GM21526 (cell line): ENCODE data around the gene ZFP1.

Source experiments
- ATAC-seq: cut with Tn5 transposase; IDR thresholded peaks from one replicate; pipeline ENCODE4 v1.9.1; 2021; ENCODE audit warnings: moderate library complexity; ENCODE audit not compliant: unreplicated experiment, low FRiP score

Gene ZFP1

DNA sequence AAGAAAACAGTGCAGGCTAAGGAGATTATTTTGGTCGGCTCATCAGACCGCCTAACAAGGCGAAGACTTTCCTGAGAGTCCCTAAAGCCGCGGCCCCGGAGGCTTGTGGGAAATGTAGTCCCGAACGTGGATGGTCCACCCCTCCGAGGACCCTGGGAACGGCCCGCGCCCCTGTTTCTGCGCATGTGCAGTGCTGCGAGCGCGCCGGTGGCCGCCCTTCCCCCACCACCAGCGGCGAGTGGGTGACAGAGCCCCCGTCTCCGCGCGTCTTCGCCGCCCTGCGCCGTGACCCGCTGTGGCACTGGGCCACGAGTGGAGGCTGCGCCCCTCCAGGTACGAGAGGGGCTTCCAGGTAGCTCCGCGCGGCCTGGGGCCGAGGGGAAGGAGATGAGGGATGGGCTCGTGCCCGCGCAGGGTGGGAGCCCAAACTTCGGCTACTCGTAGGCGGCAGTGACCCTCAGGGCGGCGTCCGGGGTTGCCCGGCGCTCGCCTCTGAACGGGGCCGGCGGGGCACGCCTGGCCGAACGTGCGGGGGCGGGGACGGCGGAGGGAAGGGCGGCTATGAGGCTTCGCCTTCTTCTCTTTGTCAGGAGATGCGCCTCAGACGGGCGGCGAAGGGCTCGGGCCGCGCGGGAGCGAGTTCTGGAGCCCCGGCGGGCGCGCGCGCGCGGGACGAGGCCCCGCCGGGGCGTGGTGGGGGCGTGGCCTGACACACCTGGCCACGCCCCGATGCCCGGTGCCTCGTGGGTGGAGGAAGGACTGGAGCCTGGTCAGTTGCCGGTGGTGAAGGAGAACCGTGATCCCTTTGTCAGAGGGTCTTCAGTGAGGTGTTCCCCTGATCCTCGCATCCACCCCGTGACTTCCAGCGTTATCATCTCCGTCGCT, at the start of gene ZFP1:
ZFP1 (plus strand) TSS at position 214 of the 885 bp plus-strand sequence. CDS start 4,428 bp downstream, outside the sequence.
- peak; percentile 87 for ATAC-seq

DNA sequence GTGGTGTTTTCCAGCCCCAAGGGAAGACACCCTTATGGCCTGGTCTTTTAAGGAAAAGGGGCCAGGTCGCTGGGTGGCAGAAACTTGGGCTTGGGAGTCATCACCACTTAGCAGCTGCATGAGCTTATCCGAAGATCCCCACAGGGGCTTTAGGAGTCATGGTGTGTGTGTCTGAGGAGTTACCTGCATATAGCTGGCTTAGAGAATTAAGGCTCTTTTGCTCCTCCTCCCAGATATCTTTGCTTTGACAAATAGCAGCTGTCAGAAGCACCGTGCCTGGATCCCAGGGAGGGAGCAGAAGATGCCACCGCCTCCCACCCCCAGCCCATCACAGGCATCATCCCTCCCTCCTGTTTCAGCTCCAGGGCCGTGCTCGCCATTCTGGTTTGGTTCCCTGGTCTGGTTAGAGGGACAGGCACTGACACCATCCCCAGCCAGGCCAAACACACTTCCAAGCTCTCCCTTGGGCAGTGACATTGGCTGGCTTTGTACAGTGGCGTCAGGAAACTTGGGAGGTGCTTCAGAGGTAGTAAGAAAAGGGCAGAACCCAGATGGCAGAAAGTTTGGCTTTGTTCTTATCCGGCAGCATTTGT, 49.2 kb upstream of the ZFP1 start:
- no peak for ATAC-seq

DNA sequence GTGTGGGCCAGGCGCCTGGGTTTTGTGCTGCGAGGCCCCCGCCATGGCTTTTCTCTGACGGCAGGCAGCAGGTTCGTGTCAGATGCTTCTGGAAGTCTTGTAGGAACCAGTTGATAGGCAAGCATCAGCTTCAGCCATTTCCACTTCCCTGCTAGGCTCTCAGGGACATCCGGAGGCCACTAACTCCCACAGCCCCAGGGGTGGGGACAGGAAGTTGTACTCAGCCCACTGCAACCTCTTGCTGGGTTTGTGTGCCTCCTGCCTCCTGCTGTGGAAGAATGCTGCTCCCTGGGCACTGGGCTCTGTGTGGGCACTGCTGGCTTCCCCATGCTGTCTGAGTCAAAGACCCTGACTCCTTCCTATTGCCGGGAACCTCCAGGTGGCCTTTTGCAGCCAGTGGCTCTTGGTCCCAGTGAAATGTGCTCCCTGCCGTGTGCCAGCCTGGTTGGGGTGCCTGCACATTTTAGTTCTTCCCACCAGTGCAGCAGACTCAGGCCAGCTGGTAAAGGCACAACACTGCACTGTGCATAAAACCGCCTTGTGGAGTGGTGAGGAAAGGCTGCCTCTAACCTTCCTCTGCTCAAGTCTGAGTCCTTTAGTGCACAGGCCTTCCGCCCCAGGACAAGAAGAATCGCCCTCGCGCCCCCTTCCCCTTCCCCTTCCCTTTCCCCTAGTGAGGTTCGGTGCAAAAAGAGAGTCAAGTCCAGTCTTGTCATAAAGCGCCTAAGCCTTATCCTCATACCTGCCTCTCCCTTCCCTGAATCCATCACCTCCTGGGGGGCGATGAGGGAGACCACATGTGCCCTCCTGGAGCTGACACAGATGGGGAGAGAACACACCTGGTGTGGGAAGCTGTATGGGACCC, 48.4 kb upstream of the ZFP1 start:
- no peak for ATAC-seq

DNA sequence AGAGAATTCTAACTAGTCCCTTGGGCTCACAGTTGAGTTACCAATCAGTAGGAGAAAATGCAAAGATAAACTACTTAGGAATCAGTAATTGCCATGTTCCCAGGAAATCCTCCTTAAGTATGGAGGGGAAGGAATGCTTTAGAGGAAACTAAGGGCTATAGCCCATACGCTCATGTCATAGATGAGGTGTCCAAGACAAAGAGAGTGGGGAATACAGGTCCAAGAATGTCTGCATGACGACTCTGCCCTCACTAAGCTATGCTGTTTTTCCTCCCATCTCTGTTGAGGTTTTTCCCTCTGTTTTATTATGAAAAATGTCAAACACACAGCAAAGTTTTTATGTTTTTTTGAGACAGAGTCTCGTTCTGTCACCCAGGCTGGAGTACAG, 47.7 kb upstream of the ZFP1 start:
- ATAC-seq = no peak

DNA sequence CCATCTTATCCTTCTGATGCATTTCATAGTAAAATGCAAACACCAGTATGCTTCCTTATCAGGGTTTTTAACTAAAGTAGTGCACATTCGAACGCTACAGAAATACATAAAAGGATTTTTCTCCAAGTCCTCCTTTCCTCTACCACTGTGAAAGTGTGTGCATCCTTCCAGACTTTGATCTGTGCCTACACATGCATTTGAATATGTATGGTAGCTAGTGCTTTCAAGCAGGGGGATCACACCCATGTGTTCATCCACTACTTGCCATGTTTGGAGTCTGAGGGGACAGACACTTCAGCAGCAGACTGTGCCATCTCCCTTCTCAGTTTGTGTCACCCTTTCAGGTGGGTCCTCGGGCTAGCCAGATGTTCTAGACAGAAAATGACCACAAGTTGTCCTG, 46.7 kb upstream of the ZFP1 start:
- no peak for ATAC-seq

DNA sequence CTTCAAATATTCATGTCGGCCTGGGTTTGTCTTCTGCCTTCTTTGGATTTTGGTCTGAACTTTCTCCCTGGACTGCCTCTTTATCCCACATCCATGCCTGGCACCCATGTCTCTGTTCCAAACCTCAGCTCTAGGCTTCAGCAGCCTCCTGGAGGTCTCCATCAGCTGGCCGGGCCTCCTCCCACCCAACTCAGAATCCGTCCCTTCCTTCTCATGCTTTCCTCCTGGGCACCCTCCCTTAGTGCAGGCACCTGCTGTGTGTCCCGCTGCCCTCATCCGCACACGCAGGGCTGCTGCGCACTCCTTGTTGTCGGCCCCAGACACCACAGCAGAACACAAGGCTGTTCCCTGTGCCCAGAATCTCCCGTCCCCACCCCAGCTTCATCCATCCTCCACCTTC, 45.7 kb upstream of the ZFP1 start:
- ATAC-seq = no peak

DNA sequence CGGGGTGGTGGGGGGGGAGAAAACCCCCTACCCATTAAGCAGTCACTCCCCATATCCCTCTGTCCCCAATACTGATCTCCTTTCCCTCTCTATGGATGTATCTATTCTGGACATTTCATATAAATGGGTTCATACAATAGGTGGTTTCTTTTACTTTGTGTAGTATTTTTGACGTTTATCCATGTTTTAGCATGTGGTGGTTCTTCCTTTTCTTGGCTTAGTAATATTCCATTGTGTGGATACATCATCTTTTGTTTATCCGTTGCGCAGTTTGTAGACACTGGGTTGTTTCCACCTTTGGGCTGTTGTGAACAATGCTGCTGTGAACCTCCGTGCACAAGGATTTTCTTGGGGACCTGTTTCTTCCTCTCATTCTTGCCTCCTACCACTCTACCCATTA, 44.3 kb upstream of the ZFP1 start:
- no peak for ATAC-seq

DNA sequence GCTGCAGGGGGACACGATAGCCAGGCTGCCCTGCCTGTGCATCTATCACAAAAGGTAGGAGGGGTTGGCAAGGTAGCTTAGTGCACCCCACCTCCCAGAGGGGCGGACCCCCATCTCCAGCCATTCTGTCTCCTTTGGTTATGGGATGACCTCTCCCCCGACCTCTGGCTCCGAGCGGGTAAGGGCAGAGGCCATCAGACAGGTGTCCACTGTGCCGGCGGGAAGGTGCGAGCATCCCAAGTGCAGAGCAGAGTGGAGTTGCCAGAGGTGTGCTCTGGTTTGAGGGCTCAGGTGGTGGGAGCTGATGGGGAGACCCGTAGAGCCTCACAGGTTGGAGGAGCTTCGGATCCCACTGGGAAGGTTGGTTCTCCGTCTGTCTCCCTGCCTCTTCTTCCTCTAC, 43.5 kb upstream of the ZFP1 start:
- ATAC-seq = no peak

DNA sequence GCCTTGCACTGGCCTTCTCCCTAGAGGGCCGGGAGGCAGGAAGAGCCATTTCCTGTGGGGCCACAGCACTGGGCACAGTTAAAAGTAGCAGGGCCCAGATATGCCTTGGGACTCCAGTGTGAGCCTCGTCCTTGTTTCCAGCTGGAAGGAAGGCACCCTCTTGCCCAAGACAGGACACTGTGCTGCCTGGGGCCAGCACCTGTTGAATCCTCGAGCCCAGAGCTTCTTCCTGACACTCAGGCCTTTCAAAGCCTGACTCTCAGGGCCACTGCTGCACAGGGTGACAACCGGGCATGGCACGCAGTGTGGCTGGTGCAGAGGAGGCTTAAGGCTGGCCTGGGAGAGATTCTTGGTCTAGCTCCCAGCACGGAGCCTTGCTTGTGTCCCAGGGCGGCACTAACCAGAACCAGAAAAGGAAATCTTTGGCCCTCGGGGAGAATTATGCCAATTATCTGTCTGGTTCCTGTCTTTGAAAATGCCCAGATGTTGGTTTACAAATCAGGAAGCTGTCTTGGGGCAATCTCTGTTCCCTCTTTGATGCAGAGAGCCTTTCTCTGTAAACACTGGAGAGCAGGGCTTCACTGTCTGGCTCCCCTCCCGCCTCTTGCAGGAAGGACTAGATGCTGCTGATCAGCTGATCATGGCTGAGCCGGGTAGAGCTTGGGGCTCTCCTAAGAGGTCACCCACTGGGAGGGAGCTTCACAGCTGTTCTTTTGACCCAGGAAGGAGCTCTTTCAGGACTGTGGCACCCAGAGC, 42.8 kb upstream of the ZFP1 start:
- ATAC-seq = no peak

DNA sequence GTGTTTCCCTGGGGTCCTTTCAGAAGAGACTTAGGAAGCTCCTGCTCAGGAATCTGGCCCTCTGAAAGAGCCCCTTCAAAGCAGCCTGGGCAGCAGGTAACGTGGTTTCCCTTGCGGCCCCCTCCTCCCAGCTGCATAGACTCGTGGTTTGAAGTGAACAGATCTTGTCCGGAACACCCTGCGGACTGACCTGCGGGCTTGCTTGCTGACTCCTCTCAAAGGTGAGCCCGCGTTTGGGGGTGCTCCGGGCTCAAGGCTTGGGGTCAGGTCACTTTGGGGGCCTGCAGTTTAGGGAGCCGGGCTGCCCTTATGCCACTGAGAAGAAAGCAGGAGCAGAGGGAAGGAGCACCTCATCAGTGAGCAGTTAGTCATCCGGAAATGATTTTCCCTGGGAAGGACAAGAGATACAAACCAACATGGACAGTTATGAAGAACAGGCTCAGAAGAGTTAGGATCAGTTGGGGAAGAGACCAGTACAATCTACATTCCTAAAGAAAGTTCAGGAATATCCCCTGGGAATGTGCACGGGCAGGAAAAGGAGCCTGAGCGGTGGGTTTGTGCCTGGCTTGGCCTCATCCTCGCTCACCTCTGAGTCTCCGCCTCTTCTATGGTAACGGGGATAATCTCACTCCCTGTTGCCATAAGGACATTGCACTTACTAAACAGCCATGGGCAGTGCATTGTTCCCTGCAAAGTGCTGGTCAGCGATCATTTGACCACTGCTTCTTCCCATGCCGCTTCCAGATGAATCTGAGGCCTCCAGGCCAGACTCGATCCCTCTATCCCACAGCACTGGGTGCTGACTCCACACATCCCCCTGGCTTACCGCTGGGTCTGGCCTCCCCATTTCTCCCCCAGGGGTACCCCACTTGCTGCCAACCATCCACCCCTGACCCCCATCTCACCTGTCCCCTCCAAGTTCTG, 41.7 kb upstream of the ZFP1 start:
- no peak for ATAC-seq

DNA sequence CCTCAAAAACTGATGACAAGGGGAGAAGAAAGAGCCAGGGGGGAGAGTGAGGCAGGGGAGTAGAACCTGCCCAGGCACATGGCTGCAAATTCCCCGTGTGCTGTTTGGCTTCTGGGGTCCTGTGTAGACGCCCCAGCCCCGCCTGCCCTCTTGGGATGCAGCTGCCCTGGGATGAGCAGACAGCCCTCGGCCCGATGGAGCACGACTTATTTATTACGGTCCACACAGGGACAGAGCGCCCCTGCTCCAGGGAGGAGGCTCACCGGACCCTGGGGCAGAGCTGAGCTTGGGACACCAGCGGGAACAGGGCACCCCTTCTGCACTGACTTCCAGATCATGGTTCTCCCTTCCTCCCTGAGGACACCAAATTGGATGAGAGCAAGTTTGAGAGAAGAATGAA, 40.8 kb upstream of the ZFP1 start:
- no peak for ATAC-seq

DNA sequence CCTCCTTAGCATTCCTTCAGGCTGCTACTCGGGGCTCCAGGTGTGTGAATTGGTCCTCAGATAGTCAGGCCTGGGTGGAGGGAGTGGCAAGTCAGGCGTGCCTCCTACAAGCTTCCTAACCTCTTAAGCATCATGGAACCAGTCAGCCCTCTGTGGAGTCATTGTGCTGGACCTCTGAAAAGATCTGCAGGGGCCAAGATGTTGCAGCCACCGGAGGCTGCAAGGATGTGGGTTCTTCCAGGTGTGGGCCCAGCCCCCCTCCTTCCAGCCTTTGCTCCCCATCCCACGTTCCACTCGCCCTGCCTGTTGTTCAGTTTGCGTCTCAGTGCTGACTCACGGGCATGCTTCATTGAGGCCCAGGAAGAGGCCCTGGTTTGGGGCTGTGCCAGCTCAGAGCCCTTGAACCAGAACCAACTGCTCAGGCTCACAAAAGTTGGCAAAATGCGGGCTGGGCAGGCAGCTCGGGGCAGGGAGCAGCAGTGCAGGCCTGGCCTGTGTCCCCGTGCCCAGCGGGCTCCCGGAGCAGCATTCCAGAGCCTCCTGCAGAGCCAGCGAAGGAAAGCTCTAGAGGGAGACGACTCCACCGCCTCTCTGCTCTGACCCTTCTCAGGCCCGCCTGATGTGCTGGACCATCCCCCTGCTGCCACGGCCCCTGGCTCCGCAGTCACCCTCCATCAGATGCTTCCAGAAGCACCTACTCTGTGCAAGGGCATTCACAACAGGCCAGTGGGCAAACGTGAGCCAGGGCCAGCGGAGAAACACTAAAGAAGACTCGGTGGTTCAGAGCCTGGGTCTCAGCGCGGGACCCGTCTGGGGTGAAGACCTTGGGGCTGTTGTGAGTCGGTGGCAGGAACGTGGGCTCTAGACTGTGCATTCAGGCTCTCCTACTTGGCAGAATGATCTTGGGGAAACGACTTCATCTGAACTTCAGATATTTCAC, 39.3 kb upstream of the ZFP1 start:
- ATAC-seq = no peak

DNA sequence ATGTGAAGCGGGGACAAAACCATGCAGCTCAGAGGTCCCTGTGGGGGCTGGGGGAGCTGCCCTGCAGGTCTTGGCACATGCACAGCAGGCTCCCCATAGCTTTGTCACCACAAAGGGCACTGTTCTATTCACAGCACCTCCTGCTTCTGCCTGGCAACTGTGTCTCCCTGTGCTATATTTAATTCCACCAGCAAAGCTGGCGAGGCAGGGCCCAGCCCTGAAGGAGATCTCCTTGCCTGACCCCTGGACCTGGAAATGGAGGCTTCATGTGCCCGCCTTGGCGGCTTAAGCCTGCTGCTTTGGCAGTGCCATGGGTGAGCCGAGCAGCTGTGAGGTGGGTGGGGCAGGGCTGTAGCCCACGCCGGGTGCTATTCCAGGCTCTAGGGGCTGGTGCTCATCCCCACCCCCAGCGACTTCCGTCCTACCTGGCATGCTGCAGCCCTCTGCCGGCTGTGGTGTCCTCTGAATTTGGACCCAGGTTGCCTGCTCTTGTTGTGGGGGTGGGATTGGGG, 38.5 kb upstream of the ZFP1 start:
- ATAC-seq = no peak

DNA sequence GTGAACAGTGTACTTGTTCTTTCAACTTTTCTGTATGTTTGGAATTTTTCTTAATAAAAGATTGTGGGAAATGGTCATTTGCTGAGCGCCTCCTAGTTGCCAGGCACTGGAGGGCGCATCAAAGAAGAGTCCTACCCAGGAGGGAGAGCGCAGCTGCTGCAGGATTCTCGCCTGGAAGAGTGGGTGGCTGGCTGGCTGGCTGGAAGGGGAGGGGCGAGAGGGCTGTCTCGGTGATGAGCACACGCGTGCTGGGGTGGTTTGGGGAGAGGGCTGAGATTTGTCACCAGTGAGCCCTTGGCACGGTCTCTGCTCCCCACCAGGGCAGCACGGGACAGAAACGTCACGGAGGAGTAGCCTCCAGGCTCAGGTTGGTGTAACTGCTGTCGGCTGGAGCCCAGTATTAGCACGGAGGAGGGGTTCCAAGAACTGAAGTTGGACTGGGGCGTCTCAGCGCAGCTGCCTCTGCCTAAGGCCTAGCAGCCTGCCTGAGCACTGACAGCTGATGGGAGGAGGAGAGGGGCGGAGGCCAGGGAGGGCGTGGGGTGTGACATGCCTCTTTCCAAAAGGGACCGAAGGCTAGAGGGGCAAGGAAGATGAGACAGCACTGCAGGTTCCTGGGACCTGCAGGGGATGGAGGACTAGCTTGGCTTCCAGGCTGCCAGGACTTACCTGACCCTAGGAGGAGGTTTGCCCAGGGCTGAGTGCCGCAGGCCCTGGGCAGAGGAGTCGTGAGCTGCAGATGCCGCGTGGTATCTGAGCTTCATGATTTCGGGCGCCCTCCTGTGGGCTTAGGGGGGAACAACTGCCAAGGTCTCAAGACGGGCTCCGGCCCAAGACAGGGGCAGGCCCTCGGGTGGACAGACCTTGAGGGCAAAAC, 37.4 kb upstream of the ZFP1 start:
- ATAC-seq = peak; percentile 80

DNA sequence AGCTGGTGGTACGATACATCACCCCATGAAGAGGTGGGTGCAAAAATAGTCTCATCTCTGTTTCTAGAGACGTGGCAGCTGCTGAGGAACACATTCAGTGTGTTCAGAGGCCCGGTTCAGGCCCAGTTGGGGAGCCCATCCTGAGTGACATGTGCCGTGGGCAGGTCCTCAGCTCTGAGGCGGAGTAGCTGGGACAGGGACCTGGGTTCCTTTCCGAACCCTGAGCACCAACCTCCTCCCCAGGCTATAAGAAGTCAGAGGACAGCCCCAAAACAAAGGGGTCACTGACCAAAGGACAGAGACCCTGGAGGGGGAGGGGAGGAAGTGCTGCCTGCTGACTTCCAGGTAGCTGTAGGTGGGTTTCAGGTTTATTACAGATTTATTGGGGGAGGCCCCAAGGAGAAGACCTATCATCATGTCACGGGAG, 36.8 kb upstream of the ZFP1 start:
- ATAC-seq = no peak

DNA sequence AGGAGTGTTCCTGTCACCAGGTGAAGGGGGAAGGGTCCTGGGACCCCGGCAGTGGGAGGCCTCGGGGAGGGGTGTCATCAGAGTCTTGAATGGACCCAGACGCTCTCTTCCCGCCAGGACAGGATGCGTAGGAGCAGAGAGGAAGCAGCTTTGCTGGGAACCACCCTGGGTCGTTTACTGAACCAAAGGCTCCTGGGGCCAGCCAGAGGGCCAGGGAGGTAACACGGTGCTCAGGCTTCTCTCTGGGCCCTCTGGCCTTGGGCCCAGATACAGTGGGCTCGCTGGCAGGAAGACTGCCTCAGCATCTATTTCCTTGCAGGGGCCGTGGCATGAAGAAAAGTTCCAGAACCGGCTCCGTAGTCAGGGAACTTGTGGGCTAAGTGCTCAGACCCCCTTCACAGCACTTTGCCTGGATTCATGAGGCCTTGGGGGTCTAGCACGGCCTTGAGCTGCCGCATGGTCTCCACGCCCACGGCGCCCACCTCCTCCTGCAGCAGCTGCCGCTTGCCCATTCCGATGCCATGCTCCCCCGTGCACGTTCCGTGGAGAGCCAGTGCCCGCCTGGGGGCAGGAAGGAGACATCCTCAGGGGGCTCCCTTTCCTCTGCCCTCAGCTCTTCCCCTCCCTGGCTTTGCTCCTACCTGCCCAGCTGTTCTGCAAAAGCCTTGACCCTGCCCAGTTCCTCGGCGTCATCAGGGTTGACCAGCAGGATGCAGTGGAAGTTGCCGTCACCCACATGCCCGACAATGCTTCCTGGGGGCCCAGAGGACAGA, 36.2 kb upstream of the ZFP1 start:
- no peak for ATAC-seq
